Skin of body (tissue), 2 donors: ENCODE results near the gene PTPRE. TPM values are rescaled to one million over a fixed set of nuclear protein-coding genes. Genes with fewer than 3 reads are reported as not detected.
A peak's percentile ranks its signal among the peaks of the same experiment; 100 is the strongest.

Experiments
- DNase-seq: peaks from one replicate; lab custom pipeline; 2025; lab: John Stamatoyannopoulos, UW
- total RNA-seq: library from RNA; depleted of rRNA; stranded (reverse); fragments of >200 nt; gene quantifications from one replicate; pipeline ENCODE4 v1.2.3, GENCODE V29; 2014

PTPRE gene
- total RNA-seq, 1 donor from 2014 or later, result 15.9 TPM

- no peak for DNase-seq
These were observed 138.3 kb downstream of the PTPRE start for GRCh38 chr10:128044961-128045832.

DNA sequence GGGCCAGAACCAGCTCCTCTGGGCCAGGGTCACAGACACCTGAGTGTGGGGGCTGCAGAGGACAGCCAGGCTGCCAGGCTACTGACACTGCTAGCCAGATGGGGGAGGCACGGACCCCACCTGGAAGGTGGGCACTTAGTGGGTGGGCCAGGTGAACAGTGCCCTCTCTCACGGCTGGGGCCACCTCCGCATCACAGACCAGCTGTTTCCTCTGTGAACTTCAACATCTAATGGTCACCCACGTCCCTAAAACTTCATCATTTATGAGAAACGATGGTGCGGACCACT lies 138.9 kb downstream of the PTPRE start:
- no peak for DNase-seq

GRCh38 chr10:128046156-128046952 lies 139.5 kb downstream of the PTPRE start:
- no peak for DNase-seq

- DNase-seq, result no peak
These were observed 140.0 kb downstream of the PTPRE start for GRCh38 chr10:128046953-128047290.

- DNase-seq, result peak; percentile 16
These were observed 140.4 kb downstream of the PTPRE start for GRCh38 chr10:128047351-128047750.

GRCh38 chr10:128047991-128048818 lies 141.3 kb downstream of the PTPRE start:
- peak; percentile 72 for DNase-seq

- DNase-seq, result no peak
These were observed 141.9 kb downstream of the PTPRE start for GRCh38 chr10:128048819-128049210.

GRCh38 chr10:128049226-128050120 lies 142.6 kb downstream of the PTPRE start:
- no peak for DNase-seq

DNA sequence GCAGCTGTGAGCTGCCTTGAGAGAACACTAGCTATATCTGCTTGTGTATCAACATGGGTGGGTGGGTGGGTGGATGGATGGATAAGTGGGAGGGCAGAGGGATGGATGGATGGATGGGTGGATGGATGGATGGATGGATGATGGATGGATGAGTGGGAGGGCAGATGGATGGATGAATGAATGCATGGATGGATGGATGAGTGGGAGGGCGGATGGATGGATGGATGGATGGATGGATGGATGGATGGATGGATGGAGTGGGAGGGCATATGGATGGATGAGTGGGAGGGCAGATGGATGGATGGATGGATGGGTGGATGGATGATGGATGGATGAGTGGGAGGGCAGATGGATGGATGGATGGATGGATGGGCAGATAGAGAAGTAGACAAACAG lies 143.2 kb downstream of the PTPRE start:
- DNase-seq, result no peak

DNA sequence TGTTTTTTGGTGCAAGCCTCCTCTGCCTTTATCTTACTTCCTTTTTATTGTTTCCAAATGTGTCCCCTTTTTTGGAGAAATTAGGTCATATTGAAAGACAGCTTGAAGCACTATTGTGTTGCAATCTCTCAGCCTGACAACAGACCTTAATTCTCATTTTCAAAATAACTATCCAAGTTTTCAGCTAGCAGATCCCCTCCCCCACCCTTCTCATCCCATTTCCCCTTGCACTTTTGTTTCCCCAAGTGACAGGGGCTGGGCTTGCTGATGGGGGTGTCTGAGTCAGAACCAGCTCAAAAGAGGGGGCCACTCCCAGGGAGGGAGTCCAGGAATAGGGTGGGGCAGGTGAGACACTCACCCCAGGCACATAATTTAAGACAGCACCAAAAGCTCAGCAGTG lies 144.0 kb downstream of the PTPRE start:
- DNase-seq, result peak; percentile 53

DNA sequence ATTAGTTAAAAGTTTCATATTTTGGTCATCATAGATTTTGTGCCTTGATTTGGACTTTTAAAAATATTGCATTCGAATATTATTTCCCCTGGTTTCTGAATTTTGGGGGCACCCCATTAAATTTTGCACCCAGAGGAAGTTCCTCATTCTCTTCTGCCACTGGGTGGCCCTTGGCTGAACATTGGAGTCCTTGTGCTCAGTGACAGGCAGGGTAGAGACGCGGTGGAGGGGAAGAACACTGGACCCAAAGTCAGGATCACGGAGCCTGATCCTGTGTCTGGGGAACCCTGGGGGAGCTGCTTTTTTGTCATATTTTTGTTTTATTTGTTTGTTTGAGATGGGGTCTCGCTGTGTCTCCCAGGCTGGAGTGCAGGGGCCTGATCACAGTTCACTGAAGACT lies 144.6 kb downstream of the PTPRE start:
- DNase-seq, result no peak

DNA sequence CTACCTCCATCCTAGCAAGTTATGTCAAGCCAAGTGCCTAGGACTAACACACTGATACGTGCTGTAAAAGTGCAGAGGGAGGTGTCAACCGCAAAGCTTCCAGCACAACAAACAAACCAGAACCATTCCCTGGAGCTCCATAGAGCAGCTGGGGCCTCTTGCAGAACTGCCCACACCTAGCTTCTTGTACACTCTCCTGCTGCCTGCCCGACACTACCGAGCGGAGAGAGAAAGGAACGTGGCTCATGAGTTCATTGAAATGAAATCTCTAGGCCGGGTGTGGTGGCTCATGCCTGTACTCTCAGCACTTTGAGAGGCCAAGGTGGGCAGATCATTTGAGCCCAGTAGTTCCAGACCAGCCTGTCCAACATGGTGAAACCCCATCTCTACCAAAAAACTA lies 145.8 kb downstream of the PTPRE start:
- DNase-seq, result no peak

GRCh38 chr10:128053356-128053755 lies 146.5 kb downstream of the PTPRE start:
- no peak for DNase-seq

DNA sequence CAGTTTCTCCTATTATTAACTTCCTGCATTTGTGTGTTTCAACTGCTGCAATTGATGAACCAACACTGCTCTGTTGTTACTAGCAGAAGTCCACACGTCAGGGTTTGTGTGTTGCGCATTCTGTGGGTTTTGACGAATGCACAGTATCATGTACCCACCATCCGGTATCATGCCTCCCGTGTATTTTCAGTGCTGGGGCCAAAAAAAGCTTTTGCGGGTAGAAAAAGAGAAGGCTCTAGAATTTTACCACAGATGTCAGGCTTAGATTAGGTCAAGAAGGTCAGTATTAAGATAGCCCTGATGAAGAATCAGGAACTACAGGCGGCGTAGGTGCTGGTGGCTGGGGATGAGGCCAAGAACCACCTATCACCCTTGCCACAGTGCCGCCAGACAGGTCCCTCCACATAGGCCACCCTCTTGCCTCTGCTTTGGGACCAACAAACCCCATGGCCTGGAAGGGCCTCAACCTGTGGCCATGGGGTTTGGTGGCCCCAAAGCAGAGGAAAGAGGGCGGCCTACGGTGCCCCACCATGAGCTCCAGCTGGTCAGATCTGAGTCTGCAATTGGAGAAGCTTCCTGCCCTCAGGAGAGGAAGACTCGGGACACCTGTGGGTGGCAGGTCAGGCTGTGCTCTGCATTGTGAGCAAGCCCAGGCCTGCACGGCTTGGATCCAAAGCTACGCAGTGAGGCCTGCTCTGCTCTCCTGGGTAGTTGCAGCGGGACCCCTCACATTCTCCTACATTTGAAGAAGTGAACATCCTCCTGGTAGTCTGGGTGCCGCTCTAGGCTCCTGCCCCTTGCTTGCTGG lies 147.5 kb downstream of the PTPRE start:
- DNase-seq, result no peak

- DNase-seq, result no peak
These were observed 148.4 kb downstream of the PTPRE start for GRCh38 chr10:128055061-128055868.

GRCh38 chr10:128056303-128057050 lies 149.6 kb downstream of the PTPRE start:
- no peak for DNase-seq

DNA sequence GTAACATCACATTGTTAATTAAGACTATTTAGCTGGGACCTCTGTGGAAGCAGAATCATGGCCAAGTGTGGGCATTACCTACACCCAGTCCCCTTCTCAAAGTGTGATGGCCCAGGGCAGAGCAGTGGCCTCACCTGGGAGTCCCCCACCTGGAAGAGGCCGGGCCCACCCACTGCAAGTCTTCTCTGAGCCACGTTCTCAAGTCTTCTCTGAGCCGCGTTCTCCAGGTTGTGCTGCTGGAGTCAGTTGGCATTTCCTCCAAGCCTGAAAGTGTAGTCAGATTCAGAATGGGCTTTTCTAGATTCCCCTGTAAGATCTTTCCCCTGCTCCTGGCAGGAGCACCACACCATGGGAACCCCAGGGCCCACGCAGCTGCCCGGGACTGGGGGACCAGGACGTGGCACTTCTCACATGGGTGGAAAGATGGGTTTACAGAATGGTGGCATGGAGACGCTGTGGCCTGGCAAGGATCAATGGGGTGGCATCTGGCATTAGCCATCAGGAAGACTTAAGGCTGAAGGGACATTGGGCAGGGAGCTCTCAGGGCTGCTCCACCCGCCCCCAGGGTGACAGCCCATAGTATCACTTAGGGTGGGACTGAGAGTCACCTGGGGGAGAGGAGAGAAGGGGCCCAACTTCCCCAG lies 151.3 kb downstream of the PTPRE start:
- DNase-seq, result no peak

DNA sequence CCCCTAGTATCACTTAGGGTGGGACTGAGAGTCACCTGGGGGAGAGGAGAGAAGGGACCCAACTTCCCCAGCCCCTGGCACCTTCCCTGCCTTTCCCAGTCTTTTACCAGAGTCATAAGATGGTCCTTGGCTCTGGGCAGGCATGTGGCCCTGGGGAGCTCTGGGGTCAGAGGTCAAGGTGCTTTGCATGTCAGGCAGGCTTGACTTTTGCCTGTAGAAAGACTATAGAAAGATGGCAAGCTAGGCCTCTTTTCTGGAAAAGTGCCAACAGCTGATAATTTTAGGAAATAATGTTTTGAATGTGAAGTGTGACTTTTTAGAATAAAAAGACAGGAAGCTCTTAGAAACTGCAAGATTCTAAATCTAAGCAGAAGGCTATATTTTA lies 151.8 kb downstream of the PTPRE start:
- no peak for DNase-seq
